Measurements from ENCODE around the gene VRK1. TPM values are rescaled to one million over a fixed set of nuclear protein-coding genes. Genes with fewer than 3 reads are reported as not detected.

The VRK1 gene
- total RNA-seq, 1 donor from 2014 or later, result 20.0 TPM

DNA sequence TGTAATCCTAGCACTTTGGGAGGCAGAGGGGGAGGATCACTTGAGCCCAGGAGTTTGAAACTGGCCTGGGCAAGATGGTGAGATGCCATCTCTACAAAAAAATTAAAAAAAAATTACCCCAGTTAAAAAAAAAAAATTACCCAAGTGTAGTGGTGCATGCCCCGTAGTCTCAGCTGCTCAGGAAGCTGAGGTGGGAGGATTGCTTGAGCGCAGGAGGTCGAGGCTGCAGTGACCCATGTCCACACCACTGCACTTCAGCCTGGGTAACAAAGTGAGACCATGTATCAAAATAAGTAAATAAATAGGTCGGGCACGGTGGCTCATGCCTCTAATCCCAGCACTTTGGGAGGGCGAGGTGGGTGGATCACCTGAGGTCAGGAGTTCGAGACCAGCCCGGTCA lies 128.8 kb downstream of the VRK1 start:
- Mint-ChIP-seq H3K9me3 (peaks cover 11% of the 10 kb centered on the region), H3K4me3 (no peak overlapping the region), H3K4me1 (no peaks in the 10 kb centered on the region)

DNA sequence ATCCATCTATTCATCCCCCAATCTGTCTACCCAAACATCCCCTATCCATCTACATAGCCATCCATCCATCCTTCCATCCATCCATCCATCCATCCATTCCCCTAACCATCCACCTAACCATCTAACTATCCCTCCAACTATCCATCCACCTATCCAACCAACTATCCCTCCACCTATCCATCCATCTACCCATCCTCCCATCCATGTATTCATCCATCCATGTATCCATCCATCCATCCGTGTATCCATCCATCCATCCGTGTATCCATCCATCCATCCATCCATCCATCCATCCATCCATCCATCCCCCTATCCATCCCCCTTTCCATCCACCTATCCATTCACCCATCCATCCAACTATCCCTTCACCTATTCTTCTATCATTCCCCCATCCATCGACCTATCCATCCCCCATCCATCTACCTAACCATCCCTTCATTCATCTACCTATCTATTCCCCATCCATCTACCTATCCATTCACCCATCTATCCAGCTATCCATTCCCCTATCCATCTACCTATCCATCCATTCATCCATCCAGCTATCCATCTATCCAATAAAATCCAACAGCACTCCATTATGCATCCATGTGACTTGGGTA lies 131.7 kb downstream of the VRK1 start:
- Mint-ChIP-seq H3K4me3 (no peak overlapping the region), H3K4me1 (no peaks in the 10 kb centered on the region), H3K36me3 (no peaks in the 10 kb centered on the region), H3K27me3 (ENCODE audit: low read depth) (peaks cover 1% of the 10 kb centered on the region), H3K9me3 (no peaks in the 10 kb centered on the region), H3K27ac (no peak overlapping the region)
- TF ChIP-seq, protein P1, sequence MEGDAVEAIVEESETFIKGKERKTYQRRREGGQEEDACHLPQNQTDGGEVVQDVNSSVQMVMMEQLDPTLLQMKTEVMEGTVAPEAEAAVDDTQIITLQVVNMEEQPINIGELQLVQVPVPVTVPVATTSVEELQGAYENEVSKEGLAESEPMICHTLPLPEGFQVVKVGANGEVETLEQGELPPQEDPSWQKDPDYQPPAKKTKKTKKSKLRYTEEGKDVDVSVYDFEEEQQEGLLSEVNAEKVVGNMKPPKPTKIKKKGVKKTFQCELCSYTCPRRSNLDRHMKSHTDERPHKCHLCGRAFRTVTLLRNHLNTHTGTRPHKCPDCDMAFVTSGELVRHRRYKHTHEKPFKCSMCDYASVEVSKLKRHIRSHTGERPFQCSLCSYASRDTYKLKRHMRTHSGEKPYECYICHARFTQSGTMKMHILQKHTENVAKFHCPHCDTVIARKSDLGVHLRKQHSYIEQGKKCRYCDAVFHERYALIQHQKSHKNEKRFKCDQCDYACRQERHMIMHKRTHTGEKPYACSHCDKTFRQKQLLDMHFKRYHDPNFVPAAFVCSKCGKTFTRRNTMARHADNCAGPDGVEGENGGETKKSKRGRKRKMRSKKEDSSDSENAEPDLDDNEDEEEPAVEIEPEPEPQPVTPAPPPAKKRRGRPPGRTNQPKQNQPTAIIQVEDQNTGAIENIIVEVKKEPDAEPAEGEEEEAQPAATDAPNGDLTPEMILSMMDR (IDR thresholded peaks at IDR 0.05; ENCODE audit: unreplicated experiment), result no peak
- no peak for DNase-seq (ENCODE audit: low spot score in 2 of 2, unreplicated experiment in 2 of 2)

More for the DNA sequence above, 128.8 kb downstream of the VRK1 start:
- H3K27ac Mint-ChIP-seq, result no peak overlapping the region
- peaks cover 1% of the 10 kb centered on the region for H3K27me3 Mint-ChIP-seq (ENCODE audit: low read depth)
- no peak for DNase-seq (ENCODE audit: low spot score in 2 of 2, unreplicated experiment in 2 of 2)
- peaks cover 2% of the 10 kb centered on the region for H3K36me3 Mint-ChIP-seq
- TF ChIP-seq, protein P1 (IDR thresholded peaks at IDR 0.05; ENCODE audit: unreplicated experiment), result no peak

DNA sequence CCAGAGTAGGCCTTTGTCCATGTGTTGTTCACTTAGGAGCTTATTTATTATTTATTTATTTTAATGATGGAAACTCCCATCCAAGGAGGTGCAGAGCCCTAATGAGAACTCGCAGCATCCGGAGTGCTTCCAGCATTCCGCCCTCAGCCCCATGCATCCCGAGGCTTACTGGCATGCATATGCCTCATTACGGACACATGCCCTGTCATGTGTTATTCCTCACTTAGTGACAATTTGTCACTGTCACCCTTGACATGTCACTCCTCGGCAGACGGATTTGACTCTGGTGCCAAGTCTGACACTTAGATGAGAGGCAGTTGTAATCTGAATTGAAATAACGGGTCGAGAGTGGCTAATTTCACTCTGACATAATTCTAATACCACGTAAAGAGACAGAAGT lies 132.8 kb downstream of the VRK1 start:
- Mint-ChIP-seq H3K9me3 (no peaks in the 10 kb centered on the region), H3K36me3 (no peaks in the 10 kb centered on the region), H3K27me3 (ENCODE audit: low read depth) (peaks cover 1% of the 10 kb centered on the region), H3K4me3 (no peak overlapping the region), H3K4me1 (no peaks in the 10 kb centered on the region), H3K27ac (no peak overlapping the region)
- TF ChIP-seq, protein P1 (IDR thresholded peaks at IDR 0.05; ENCODE audit: unreplicated experiment), result no peak
- no peak for DNase-seq (ENCODE audit: low spot score in 2 of 2, unreplicated experiment in 2 of 2)

DNA sequence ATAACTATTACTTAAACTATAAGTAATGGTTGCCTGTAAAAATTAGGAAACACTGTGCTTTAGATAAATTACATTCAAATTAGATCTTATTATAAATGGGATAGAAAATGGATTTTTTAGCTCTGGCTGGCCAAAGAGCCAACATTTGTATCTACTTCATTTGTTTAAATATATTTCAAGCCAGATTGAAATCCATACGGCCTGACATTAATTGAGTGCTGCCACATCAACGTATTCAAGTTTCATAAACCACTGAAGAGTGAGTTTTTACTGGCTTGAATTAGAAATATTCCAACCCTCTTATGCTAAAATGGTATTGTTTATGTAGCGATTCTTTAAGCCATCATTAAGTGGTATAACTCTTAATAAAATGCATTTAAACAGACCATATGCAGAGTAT lies 133.3 kb downstream of the VRK1 start:
- Mint-ChIP-seq H3K4me3 (no peak overlapping the region), H3K27ac (no peak overlapping the region), H3K36me3 (no peaks in the 10 kb centered on the region), H3K9me3 (no peaks in the 10 kb centered on the region), H3K27me3 (ENCODE audit: low read depth) (peaks cover 1% of the 10 kb centered on the region), H3K4me1 (no peaks in the 10 kb centered on the region)
- TF ChIP-seq, protein P1 (IDR thresholded peaks at IDR 0.05; ENCODE audit: unreplicated experiment), result no peak
- no peak for DNase-seq (ENCODE audit: low spot score in 2 of 2, unreplicated experiment in 2 of 2)
